HG03354 (cell line): ENCODE measurements around the gene INO80.
"Not testable (repeated sequence)": the region's sequence is repeated elsewhere in the genome, so short reads cannot be mapped to it uniquely, and the experiment has no call there.

ENCODE experiments used
- ATAC-seq: cut with Tn5 transposase; IDR thresholded peaks from one replicate; pipeline ENCODE4 v1.9.1; 2021; ENCODE audit warnings: mild to moderate bottlenecking; ENCODE audit not compliant: unreplicated experiment, poor library complexity, severe bottlenecking

The INO80 gene

GRCh38 chr15:40954158-40954848 is 161.8 kb downstream of the INO80 start:
- not testable (repeated sequence) for ATAC-seq

DNA sequence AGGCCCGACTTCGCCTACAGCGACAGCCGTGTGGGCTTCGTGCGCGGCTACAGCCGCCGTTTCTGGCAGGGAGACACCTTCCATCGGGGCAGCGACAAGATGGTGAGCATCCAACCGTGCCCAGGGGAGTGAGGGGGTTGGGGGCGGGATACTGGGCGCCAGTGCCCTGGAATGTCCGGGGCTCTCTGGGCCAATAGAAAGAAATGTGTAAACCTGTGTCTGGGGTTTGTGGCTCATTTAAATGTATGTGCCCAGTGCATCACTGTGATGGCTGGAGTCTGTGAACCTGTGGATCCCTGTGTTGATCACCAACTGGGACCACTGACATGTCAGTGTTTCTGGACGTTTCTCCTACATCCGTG is 162.4 kb downstream of the INO80 start:
- ATAC-seq: no peak

GRCh38 chr15:40952901-40953712 is 163.0 kb downstream of the INO80 start, which contains the start of gene CHAC1:
Gene CHAC1, plus strand, starts transcription at chr15:40953471. Its CDS starts 113 bp downstream, at chr15:40953584.
- peak; percentile 95 for ATAC-seq

- no peak for ATAC-seq
These were observed 163.7 kb downstream of the INO80 start for GRCh38 chr15:40952301-40952900.

DNA sequence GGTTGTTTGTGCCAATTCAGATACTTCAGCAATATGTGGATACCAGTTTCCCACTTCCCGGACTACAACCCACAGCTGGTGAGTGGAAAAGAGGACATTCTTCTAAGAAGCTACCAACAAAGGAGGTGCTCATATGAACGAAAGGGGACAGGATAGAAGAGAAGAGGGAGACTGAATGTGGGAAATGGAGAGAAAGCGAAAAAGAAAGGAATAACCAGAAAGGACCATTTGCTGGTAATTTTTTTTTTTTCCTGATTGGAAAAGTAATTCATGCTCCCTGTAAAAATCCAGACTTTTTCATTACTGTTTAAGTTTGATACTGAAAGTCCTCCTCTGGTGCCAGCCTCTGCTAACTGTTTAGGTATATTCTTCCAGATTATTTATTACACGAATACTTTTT is 164.3 kb downstream of the INO80 start:
- no peak for ATAC-seq

DNA sequence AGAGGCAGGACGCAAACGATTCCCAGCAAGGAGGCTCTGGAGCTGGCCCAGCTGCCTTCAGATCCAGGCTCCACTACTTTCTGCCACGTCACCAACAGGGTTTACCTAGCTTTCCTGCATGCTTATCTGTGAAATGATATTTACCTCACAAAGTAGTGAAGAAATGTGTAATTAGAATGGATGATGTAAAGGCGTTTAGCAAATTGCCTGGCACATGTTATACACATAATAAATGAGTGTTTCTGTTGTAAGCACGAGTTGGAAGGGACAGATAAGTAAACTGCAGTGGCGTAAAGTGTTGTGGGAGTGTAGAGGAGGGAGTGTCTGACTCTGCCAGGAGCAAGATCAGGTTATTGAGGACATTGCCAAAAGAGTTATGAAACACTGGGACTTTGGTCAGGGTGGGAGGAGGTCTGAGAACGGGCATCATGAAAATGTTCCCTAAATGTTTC is 166.3 kb downstream of the INO80 start:
- ATAC-seq: no peak

- ATAC-seq: no peak
These were observed 167.2 kb downstream of the INO80 start for GRCh38 chr15:40948706-40949473.

DNA sequence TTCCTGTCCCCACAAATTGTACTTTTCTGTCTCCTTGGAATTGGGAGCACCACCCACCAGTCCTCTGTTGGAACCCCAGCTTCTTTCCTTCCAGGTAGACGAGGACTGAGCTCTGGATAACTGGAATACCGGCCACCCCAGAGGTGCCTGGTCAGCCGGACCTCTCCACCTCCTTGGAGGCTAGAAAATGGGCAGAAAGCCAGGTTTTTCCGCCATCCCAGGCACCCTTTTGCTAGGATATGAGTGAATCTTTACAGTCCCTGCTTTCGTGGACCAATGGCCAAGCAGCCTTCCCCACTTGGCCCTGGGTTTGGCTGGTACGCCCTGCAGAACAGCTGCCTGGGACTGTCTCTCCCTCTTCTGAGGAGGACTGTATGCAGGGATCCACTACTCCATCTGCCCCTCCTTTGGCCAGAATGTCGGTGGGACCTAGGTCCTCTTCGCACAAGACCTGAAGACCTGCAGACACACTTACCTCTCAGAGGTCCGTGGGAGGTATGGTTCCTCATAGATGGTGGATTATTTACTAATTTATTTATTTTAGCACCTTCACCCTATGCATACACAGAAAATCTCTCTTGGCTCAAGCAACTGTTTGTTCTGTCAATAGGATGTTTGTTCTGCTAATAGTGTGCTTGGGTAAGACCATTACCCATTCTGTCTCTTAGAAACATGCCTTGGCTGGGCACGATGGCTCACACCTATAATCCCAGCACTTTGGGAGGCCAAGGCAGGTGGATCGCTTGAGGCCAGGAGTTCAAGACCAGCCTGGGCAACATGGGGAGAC is 171.4 kb downstream of the INO80 start:
- no peak for ATAC-seq

DNA sequence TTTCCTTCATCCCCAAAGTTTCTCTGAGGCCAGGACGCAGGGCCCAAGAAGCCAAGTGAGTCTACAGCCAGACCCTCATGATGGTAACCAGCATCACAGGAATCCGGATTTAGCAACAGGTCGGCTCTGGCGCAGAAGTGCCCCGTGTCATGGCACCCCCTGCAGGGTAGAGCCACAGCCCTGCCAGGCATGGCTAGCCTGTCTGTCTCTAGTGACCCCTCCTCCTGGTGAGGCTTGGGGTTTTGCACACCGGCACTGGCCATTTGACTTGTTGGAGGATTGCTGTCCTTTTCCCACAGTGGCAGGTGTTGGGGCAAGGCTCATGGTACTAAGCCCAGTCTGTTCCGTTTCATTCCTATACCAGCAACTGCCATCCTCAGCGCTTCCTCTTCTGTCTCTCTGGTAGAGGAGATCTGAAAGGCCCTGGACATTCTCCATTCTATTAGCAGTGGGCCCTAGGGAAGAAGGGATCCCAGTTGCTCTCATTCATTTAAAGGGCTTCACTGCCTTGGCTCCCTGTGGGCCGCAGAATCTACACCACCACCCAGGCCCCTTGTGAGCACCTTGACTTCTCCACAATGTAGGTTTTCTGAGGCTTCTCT is 172.2 kb downstream of the INO80 start:
- no peak for ATAC-seq

DNA sequence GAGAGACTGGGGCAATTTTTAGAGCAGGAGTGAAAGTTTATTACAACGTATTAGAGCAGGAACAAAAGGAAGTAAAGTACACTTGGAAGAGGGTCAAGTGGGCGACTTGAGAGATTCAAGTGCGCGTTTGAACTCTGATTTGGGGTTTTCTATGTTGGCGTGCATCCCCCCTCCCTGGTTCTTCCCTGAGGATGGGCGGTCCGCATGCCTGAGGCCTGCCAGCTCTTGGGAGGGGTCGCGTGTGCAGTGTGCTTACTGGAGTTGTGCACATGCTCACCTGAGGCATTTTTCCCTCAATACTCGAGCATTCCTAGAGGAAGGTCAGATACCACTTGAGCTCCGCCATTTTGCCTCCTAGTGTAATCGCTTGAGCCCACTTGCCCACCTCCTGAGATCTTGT is 173.2 kb downstream of the INO80 start:
- ATAC-seq: no peak

- ATAC-seq: peak; percentile 8
These were observed 173.7 kb downstream of the INO80 start for GRCh38 chr15:40942337-40942854.

DNA sequence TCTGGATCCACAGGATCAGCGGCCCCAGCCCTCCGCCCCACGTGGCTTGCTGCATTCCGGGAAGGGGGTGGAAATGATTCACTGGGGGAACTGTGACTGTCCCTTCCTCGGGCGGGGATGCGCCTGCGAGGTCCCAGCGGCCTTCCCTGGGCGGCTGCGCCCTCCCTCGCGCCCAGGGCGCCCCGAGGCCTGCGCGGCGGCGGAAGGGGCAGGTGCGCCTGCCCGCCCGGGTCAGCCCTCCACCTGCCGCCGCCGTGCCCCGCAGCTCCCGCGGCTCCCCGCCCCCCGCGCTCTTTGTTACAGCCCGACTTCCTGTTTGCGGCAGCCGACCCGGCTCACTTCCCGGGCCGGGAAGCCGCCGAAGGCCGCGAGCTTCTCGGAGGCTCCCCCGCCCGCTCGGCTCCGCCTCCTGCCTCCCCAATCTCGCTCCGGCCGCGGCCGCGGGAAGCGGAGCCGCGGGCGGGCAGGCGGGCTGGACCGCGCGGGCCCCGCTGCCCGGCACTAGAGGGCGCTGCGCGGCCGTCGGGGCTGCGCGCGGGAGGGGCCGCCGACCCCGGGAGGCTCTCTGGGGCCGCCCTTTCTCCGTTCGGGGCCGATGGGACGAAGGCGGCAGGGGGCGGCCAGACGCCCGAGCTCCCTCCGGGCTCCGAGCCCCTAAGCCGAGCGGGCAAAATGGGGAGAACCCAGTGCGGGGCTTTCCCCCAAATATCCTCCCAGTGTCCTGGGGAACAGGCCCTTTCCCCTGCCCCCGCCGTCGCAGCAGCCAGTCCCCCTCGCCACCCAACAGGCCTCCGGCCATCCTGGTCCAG is 174.3 kb downstream of the INO80 start:
- peak; percentile 69 for ATAC-seq

GRCh38 chr15:40941068-40941527 is 175.0 kb downstream of the INO80 start:
- ATAC-seq: no peak

- no peak for ATAC-seq
These were observed 175.7 kb downstream of the INO80 start for GRCh38 chr15:40940296-40940801.

- ATAC-seq: no peak
These were observed 177.6 kb downstream of the INO80 start for GRCh38 chr15:40938536-40938870.

DNA sequence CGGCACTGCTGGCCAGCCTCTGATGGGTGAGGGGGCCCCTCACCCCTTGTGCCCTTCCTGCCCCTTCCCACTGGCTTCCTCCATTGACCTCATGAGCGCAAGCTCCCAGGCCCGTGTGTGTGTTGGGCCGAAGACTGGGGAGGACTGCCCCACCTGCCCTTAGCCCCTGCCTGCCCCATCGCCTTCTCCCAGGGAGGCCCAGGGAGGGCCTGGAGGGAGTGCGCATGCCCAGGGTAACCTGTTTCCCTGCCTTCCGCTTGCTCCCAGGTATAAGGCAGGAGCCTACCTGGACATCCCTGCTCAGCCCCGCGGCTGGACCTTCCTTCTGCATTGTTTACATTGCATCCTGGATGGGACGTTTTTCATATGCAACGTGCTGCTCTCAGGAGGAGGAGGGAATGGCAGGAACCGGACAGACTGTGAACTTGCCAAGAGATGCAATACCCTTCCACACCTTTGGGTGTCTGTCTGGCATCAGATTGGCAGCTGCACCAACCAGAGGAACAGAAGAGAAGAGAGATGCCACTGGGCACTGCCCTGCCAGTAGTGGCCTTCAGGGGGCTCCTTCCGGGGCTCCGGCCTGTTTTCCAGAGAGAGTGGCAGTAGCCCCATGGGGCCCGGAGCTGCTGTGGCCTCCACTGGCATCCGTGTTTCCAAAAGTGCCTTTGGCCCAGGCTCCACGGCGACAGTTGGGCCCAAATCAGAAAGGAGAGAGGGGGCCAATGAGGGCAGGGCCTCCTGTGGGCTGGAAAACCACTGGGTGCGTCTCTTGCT is 178.1 kb downstream of the INO80 start:
- no peak for ATAC-seq
